NB4 (cell line): ENCODE results near the gene IL22.

ENCODE experiments used
- DNase-seq: peaks from one replicate; pipeline ENCODE4 v3.0.0; 2010; ENCODE audit warnings: low read depth
- H3K4me3 ChIP-seq: one replicate; pipeline ENCODE4 v1.5.1; 2011; ENCODE audit warnings: mild to moderate bottlenecking, low read depth, low read length, moderate library complexity
- MYC ChIP-seq: IDR thresholded peaks from 2 replicates; pipeline ENCODE4 v1.6.1; 2011; ENCODE audit warnings: low read depth, low read length
- POLR2A ChIP-seq: IDR thresholded peaks from 2 replicates; pipeline ENCODE4 v1.6.1; 2011; ENCODE audit warnings: mild to moderate bottlenecking; ENCODE audit not compliant: insufficient read length; ENCODE audit errors: extremely low read depth
- TF ChIP-seq, protein P1 (sequence below): IDR thresholded peaks from one replicate; pipeline ENCODE4 v1.5.1; 2012; ENCODE audit warnings: low read depth, low read length
- TF ChIP-seq, protein P2 (sequence below): IDR thresholded peaks from 2 replicates; pipeline ENCODE4 v1.6.1; 2011; ENCODE audit warnings: low read depth, low read length

IL22 gene, protein sequence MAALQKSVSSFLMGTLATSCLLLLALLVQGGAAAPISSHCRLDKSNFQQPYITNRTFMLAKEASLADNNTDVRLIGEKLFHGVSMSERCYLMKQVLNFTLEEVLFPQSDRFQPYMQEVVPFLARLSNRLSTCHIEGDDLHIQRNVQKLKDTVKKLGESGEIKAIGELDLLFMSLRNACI

DNA sequence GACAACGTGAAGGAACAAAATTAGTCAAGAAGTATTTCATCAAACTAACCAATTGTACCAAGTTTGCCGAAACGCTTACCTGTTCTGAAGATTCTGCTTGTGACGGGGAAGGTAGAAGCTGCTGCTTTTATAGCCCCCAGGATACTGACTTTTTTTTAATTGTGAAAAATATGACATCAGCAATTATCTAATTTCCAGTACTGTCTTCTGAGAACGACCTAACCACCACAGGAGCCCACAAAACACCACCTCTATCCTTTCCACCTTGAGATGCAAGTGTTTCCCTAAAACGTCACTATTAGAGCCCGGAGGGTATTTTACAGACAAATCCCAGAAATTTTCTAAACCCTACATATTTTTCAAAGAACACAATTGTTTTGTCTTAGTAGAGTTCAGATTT lies at the start of gene IL22:
Gene IL22, minus strand, starts transcription at position 101 of the 400 bp plus-strand sequence. CDS start 156 bp downstream, outside the sequence.
- no peak for DNase-seq
- no peak for TF ChIP-seq MYC
- H3K4me3 ChIP-seq, result no peak within 1 kb of the TSS

DNA sequence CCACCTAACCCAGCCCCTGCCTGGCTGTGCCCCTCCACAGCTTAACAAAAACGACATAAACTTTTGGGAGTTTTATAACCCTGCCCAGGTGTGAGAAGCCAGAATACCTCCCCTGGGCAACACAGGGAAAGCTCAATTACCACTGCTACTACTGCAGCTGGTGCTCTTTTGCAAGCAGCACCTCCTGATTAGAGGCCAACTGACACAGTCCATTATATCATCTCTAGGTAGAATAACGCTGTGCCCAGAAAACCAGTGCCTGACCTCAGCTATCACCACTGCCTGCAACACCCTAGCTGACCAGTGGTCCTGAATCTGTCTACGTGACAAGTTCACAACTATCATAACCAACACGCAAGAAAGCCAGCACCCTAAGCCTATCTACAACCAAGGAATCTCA lies 44.5 kb upstream of the IL22 start:
- TF ChIP-seq, protein P1, sequence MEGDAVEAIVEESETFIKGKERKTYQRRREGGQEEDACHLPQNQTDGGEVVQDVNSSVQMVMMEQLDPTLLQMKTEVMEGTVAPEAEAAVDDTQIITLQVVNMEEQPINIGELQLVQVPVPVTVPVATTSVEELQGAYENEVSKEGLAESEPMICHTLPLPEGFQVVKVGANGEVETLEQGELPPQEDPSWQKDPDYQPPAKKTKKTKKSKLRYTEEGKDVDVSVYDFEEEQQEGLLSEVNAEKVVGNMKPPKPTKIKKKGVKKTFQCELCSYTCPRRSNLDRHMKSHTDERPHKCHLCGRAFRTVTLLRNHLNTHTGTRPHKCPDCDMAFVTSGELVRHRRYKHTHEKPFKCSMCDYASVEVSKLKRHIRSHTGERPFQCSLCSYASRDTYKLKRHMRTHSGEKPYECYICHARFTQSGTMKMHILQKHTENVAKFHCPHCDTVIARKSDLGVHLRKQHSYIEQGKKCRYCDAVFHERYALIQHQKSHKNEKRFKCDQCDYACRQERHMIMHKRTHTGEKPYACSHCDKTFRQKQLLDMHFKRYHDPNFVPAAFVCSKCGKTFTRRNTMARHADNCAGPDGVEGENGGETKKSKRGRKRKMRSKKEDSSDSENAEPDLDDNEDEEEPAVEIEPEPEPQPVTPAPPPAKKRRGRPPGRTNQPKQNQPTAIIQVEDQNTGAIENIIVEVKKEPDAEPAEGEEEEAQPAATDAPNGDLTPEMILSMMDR, result no peak
- TF ChIP-seq, protein P2, sequence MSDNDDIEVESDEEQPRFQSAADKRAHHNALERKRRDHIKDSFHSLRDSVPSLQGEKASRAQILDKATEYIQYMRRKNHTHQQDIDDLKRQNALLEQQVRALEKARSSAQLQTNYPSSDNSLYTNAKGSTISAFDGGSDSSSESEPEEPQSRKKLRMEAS, result no peak
- no peak for TF ChIP-seq MYC
- TF ChIP-seq POLR2A, result no peak

DNA sequence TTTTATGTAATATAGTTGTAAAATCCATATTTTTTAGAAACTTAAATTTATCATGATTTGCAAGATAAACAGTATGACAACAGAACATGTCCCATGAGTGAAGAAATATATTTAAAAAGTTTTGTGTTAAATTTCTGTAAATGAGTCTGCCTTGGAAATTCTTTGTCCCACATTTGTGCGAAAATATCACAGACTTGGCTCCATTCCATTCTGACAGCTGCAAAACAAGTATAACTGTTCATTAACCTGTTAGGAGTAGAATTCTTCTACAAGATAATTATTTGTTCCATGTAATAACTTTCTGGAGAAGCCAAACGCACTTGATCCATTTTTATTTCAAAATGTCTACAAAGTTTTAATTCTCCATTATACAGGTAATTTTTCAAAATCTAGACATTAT lies 40.8 kb upstream of the IL22 start:
- TF ChIP-seq POLR2A (no peak), MYC (no peak)
- TF ChIP-seq, protein P2, result no peak
- TF ChIP-seq, protein P1, result no peak
- DNase-seq, result no peak
- no peak overlapping the region for H3K4me3 ChIP-seq

More for the DNA sequence above, 44.5 kb upstream of the IL22 start:
- DNase-seq, result no peak
- H3K4me3 ChIP-seq, result no peak overlapping the region

DNA sequence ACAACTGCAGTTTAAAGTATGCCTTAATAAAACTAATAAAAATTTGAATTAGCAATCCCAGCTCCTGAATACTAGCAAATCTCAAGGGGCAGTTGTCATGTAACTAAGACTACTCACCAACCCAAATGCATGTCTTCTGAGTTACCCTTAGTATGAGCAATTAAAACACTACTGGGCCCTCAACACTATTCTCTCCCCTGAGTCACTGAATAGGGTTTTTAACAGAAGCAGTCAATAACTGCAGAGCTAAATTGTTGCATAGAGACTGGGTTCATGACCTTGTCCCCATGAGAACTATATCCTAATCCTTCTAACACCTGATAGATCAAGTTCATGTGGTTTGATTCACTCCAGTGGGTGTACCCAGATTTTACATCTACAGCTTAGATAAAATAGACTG lies 39.9 kb upstream of the IL22 start:
- H3K4me3 ChIP-seq, result no peak overlapping the region
- no peak for DNase-seq
- TF ChIP-seq, protein P1, result no peak
- TF ChIP-seq, protein P2, result no peak
- TF ChIP-seq POLR2A (no peak), MYC (no peak)

DNA sequence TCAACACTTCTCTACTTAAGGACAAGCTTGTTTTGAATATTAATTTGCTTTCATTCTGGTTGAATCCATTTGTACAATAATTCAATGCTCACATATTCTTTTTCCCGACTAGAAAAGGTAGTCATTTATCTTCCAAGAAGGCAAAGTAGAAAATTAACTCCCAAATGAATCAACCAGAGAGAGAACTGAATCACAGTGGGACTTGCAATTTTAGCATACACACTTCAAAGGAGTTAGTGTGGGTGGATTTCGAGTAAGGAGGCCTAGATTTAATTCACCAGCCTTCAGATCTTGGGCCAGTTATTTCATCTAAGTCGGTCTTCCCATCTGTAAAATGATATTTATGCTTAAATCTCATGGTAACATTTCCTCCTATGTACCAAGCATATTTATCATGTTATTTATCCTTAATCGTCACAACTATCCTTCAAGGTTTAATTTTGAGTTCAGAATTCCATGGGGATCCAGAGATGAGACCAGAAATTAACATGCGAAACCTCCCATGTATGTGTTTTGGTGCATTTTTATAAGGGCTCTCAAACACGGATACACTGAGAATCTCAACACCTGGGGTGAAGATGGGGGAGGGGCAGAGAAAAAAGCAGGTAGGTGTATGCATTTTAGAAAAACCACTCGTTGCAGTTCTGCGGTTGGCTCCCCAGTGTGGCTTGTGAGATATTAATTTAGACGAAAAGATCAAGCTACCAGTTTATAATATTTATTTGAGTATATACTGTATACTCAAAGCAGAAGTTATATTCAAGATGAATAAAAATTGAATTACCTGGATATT lies 38.9 kb upstream of the IL22 start:
- H3K4me3 ChIP-seq, result no peak overlapping the region
- TF ChIP-seq, protein P2, result no peak
- TF ChIP-seq POLR2A, result no peak
- TF ChIP-seq, protein P1, result no peak
- TF ChIP-seq MYC, result no peak
- no peak for DNase-seq

DNA sequence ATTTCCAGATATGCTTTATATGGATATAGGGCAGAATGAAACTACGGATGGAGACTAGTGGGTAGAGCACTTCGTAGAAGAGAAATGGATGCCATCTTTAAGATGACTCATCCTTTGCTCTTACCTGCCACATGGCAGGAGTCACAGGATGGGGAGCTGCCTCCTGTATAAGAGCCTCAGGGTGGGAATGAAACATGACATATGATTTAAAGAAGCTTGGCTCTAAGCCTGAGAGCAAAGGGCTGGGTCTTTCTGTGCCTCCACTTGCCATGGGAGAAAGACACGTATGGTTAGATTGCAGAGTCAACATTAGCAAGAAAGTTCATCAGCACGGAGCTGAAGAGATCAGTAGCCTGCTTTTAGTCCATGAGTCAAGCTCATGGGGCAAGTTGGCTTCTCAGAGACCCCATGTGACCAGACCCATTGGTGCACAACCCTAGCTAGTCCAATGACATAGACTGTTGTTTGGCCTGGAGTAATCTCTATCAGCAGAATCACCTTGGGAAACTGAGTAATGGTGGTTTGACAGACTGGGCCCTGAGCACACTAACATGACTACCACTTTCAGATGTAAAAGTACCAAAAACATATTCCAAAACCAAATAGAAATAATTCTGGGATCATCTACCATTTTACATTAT lies 38.1 kb upstream of the IL22 start:
- no peak for DNase-seq
- no peak overlapping the region for H3K4me3 ChIP-seq
- TF ChIP-seq, protein P1, result no peak
- TF ChIP-seq MYC (no peak), POLR2A (no peak)
- TF ChIP-seq, protein P2, result no peak
